ENCODE data around the gene SGF29. TPM values are rescaled to one million over a fixed set of nuclear protein-coding genes. Genes with fewer than 3 reads are reported as not detected.
"Not testable (repeated sequence)": the region's sequence is repeated elsewhere in the genome, so short reads cannot be mapped to it uniquely, and the experiment has no call there.

The SGF29 gene
- total and polyA plus RNA-seq, 12 donors: 18.4 to 118 (median 29.9) TPM

- TF ChIP-seq POLR2A (IDR thresholded peaks at IDR 0.05): no peak
- TF ChIP-seq, protein P1, sequence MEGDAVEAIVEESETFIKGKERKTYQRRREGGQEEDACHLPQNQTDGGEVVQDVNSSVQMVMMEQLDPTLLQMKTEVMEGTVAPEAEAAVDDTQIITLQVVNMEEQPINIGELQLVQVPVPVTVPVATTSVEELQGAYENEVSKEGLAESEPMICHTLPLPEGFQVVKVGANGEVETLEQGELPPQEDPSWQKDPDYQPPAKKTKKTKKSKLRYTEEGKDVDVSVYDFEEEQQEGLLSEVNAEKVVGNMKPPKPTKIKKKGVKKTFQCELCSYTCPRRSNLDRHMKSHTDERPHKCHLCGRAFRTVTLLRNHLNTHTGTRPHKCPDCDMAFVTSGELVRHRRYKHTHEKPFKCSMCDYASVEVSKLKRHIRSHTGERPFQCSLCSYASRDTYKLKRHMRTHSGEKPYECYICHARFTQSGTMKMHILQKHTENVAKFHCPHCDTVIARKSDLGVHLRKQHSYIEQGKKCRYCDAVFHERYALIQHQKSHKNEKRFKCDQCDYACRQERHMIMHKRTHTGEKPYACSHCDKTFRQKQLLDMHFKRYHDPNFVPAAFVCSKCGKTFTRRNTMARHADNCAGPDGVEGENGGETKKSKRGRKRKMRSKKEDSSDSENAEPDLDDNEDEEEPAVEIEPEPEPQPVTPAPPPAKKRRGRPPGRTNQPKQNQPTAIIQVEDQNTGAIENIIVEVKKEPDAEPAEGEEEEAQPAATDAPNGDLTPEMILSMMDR (IDR thresholded peaks at IDR 0.05): no peak
- 94 to 100% (median 96%) methylated on average over 4 of the region's 4 CpGs for WGBS, 4 donors
- Histone ChIP-seq H3K4me3 (no peak overlapping the region), H3K27me3 (no peaks in the 10 kb centered on the region), H3K4me1 (replicated peaks in 1 of 2) (peaks cover 14 to 15% of the 10 kb centered on the region in 2 donors), H3K36me3 (replicated peaks in 1 of 2) (no peaks in the 10 kb centered on the region), H3K27ac (peak overlapping the region in 1 of 5 donors; percentile 67), H3K9me3 (replicated peaks in 1 of 3) (no peaks in the 10 kb centered on the region)
- intact Hi-C loops (cut with DNase I): no loop called here
- no peak for DNase-seq
These were observed 8.5 kb downstream of the SGF29 start for GRCh38 chr16:28562199-28562598.

- H3K36me3 ChIP-seq (replicated peaks in 1 of 2): no peaks in the 10 kb centered on the region
- TF ChIP-seq POLR2A (IDR thresholded peaks at IDR 0.05): no peak
- TF ChIP-seq, protein P1 (IDR thresholded peaks at IDR 0.05): no peak
- intact Hi-C loops (cut with DNase I): no loop called here
- no peak overlapping the region for H3K27ac ChIP-seq
- no peaks in the 10 kb centered on the region for H3K27me3 ChIP-seq
- H3K9me3 ChIP-seq (replicated peaks in 1 of 3): no peaks in the 10 kb centered on the region
- H3K4me3 ChIP-seq: no peak overlapping the region
- peaks cover 14 to 15% of the 10 kb centered on the region in 2 donors for H3K4me1 ChIP-seq (replicated peaks in 1 of 2)
- DNase-seq: no peak
- WGBS, 4 donors: 92 to 96% (median 96%) methylated on average over 6 of the region's 6 CpGs
These were observed 9.5 kb downstream of the SGF29 start for GRCh38 chr16:28563218-28563617.

GRCh38 chr16:28566233-28566925 lies 12.7 kb downstream of the SGF29 start:
- H3K4me1 ChIP-seq (replicated peaks in 1 of 2): peaks cover 11 to 12% of the 10 kb centered on the region in 2 donors
- H3K27ac ChIP-seq; DNase-seq; H3K4me3 ChIP-seq; H3K27me3 ChIP-seq; intact Hi-C loops (cut with DNase I); H3K9me3 ChIP-seq (replicated peaks in 1 of 3); H3K36me3 ChIP-seq (replicated peaks in 1 of 2): not testable (repeated sequence)
- WGBS, 4 donors: 93 to 99% (median 98%) methylated on average over 3 to 4 of the region's 4 CpGs

DNA sequence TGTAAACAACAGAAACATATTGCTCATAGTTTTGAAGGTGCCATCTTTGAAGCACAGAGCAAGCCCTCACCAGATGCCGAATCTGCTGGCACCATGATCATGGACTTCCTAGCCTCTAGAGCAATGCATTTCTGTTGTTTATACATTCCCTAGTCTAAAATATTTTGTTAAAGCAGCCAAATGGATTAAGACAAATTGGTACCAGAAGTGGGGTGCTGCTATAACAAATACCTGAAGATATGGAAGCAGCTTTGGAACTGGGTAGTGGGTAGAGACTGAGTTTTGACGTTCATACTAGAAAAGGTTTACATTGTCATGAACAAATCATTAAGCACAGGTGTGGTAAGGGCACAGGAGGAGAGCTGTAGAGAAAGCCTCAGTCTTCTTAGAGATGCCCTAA lies 13.6 kb downstream of the SGF29 start:
- Histone ChIP-seq H3K36me3 (replicated peaks in 1 of 2) (no peaks in the 10 kb centered on the region), H3K4me3 (no peak overlapping the region), H3K27ac (no peak overlapping the region), H3K9me3 (replicated peaks in 1 of 3) (no peaks in the 10 kb centered on the region), H3K27me3 (no peaks in the 10 kb centered on the region), H3K4me1 (replicated peaks in 1 of 2) (peaks cover 2 to 3% of the 10 kb centered on the region in 2 donors)
- no peak for DNase-seq
- intact Hi-C loops (cut with DNase I): no loop called here
- TF ChIP-seq, protein P1 (IDR thresholded peaks at IDR 0.05): no peak
- no peak for TF ChIP-seq POLR2A (IDR thresholded peaks at IDR 0.05)
- 99 to 100% (median 100%) methylated on average over 2 of the region's 2 CpGs for WGBS, 4 donors

DNA sequence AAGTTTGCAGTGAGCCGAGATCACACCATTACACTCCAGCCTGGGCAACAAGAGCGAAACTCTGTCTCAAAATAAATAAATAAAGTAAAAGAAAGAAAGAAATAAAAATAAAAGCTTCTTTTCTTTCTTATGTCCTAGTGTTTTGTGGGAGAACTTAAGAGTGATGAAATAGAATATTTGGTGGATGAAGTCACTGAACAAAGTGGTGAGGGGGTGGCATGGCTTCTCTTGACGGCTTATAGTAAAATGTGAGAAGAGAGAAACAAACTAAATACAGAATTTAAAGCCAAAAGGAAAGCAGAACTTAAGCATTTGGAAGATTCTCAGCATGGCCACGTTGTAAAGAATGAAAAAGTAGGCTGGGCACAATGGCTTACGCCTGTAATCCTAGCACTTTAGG lies 15.3 kb downstream of the SGF29 start:
- no peak overlapping the region for H3K27ac ChIP-seq
- H3K27me3 ChIP-seq: no peaks in the 10 kb centered on the region
- peaks cover 0 to 2% of the 10 kb centered on the region in 2 donors for H3K4me1 ChIP-seq (replicated peaks in 1 of 2)
- H3K36me3 ChIP-seq (replicated peaks in 1 of 2): no peaks in the 10 kb centered on the region
- TF ChIP-seq, protein P1 (IDR thresholded peaks at IDR 0.05): no peak
- TF ChIP-seq POLR2A (IDR thresholded peaks at IDR 0.05): no peak
- no peaks in the 10 kb centered on the region for H3K9me3 ChIP-seq (replicated peaks in 1 of 3)
- no peak for DNase-seq
- intact Hi-C loops (cut with DNase I): no loop called here
- H3K4me3 ChIP-seq: no peak overlapping the region
- 91 to 96% (median 93%) methylated on average over 5 of the region's 5 CpGs for WGBS, 4 donors
